H9 (cell line): ENCODE measurements around the gene ZNF80. TPM values are rescaled to one million over a fixed set of nuclear protein-coding genes. Genes with fewer than 3 reads are reported as not detected.
A peak's percentile ranks its signal among the peaks of the same experiment; 100 is the strongest.
"Not testable (repeated sequence)": the region's sequence is repeated elsewhere in the genome, so short reads cannot be mapped to it uniquely, and the experiment has no call there.

Experiments
- DNase-seq: peaks from one replicate; pipeline ENCODE4 v3.0.0-alpha.2; 2017
- H2AFZ ChIP-seq: one replicate; pipeline ENCODE4 v1.6.1; 2013; ENCODE audit warnings: mild to moderate bottlenecking, low read length, control low read depth, moderate library complexity
- H2AK5ac ChIP-seq: 2 replicates; pipeline ENCODE4 v1.6.1; 2013; ENCODE audit warnings: low read length, control low read depth, mixed read lengths; ENCODE audit not compliant: insufficient read length
- H2BK120ac ChIP-seq: one replicate; pipeline ENCODE4 v1.6.1; 2013; ENCODE audit warnings: low read depth, mild to moderate bottlenecking, low read length, control low read depth, inconsistent platforms; ENCODE audit not compliant: poor library complexity, severe bottlenecking
- H2BK12ac ChIP-seq: 2 replicates; pipeline ENCODE4 v1.6.1; 2013; ENCODE audit warnings: low read length, control low read depth, mixed read lengths, low read depth; ENCODE audit not compliant: insufficient read length
- H2BK15ac ChIP-seq: 2 replicates; pipeline ENCODE4 v1.6.1; 2013; ENCODE audit warnings: low read depth, low read length, control low read depth
- H2BK20ac ChIP-seq: one replicate; pipeline ENCODE4 v1.6.1; 2013; ENCODE audit warnings: low read depth, mild to moderate bottlenecking, low read length, control low read depth, inconsistent platforms; ENCODE audit not compliant: poor library complexity, severe bottlenecking
- H2BK5ac ChIP-seq: 2 replicates; pipeline ENCODE4 v1.6.1; 2013; ENCODE audit warnings: low read length, control low read depth, mixed read lengths; ENCODE audit not compliant: insufficient read length
- H3K14ac ChIP-seq: 2 replicates; pipeline ENCODE4 v1.6.1; 2013; ENCODE audit warnings: low read length, control low read depth; ENCODE audit not compliant: insufficient read depth
- H3K18ac ChIP-seq: 2 replicates; pipeline ENCODE4 v1.6.1; 2013; ENCODE audit warnings: low read depth, mild to moderate bottlenecking, mixed read lengths, low read length, control low read depth; ENCODE audit not compliant: insufficient read length
- H3K23ac ChIP-seq: 2 replicates; pipeline ENCODE4 v1.6.1; 2013; ENCODE audit warnings: low read length, control low read depth, mixed read lengths, low read depth; ENCODE audit not compliant: insufficient read length
- H3K23me2 ChIP-seq: 2 replicates; pipeline ENCODE4 v1.6.1; 2013; ENCODE audit warnings: low read depth, mild to moderate bottlenecking, mixed read lengths, low read length, control low read depth; ENCODE audit not compliant: insufficient read length, poor library complexity, severe bottlenecking
- H3K27ac ChIP-seq: 2 replicates; pipeline ENCODE4 v1.5.1; 2013; ENCODE audit warnings: low read length, control low read depth, mixed read lengths, low read depth; ENCODE audit not compliant: insufficient read length
- H3K27me3 ChIP-seq: 2 replicates; pipeline ENCODE4 v1.6.1; 2013; ENCODE audit warnings: low read length, control low read depth, inconsistent platforms; ENCODE audit not compliant: insufficient read depth
- H3K4ac ChIP-seq: 2 replicates; pipeline ENCODE4 v1.6.1; 2013; ENCODE audit warnings: low read depth, mild to moderate bottlenecking, control low read depth, inconsistent platforms, low read length, moderate library complexity
- H3K4me1 ChIP-seq: 2 replicates; pipeline ENCODE4 v1.6.1; 2013; ENCODE audit warnings: low read length, control low read depth, inconsistent platforms; ENCODE audit not compliant: insufficient read depth
- H3K4me2 ChIP-seq: 2 replicates; pipeline ENCODE4 v1.6.1; 2013; ENCODE audit warnings: low read length, control low read depth, mixed read lengths; ENCODE audit not compliant: insufficient read length, insufficient read depth
- H3K56ac ChIP-seq: 2 replicates; pipeline ENCODE4 v1.6.1; 2013; ENCODE audit warnings: low read depth, mild to moderate bottlenecking, mixed read lengths, low read length, control low read depth; ENCODE audit not compliant: insufficient read length
- H3K79me1 ChIP-seq: 2 replicates; pipeline ENCODE4 v1.6.1; 2013; ENCODE audit warnings: low read depth, mild to moderate bottlenecking, moderate library complexity, low read length, control low read depth, inconsistent platforms; ENCODE audit not compliant: insufficient read depth, poor library complexity, severe bottlenecking
- H3K79me2 ChIP-seq: 2 replicates; pipeline ENCODE4 v1.6.1; 2013; ENCODE audit warnings: low read length, control low read depth, inconsistent platforms; ENCODE audit not compliant: insufficient read depth
- H3K9ac ChIP-seq: 2 replicates; pipeline ENCODE4 v1.6.1; 2013; ENCODE audit warnings: low read length, control low read depth, mixed read lengths; ENCODE audit not compliant: insufficient read length; ENCODE audit errors: extremely low read depth
- H3K9me3 ChIP-seq: one replicate; pipeline ENCODE4 v1.6.1; 2013; ENCODE audit warnings: low read depth, low read length, inconsistent platforms; ENCODE audit not compliant: control insufficient read depth
- H3T11ph ChIP-seq: one replicate; pipeline ENCODE4 v1.6.1; 2013; ENCODE audit warnings: mild to moderate bottlenecking, low read length, control low read depth, inconsistent platforms
- H4K20me1 ChIP-seq: one replicate; pipeline ENCODE4 v1.6.1; 2013; ENCODE audit not compliant: control insufficient read depth, insufficient read length, insufficient read depth
- H4K5ac ChIP-seq: 2 replicates; pipeline ENCODE4 v1.6.1; 2013; ENCODE audit warnings: low read depth, mild to moderate bottlenecking, mixed read lengths, low read length, control low read depth; ENCODE audit not compliant: insufficient read length
- H4K8ac ChIP-seq: replicated peaks from 2 replicates; pipeline ENCODE4 v1.6.1; 2013; ENCODE audit warnings: low read length, control low read depth, mixed read lengths, low read depth; ENCODE audit not compliant: insufficient read length
- H4K91ac ChIP-seq: 2 replicates; pipeline ENCODE4 v1.6.1; 2013; ENCODE audit warnings: low read depth, mild to moderate bottlenecking, moderate library complexity, mixed read lengths, low read length, control low read depth; ENCODE audit not compliant: insufficient read length
- H3K27ac Mint-ChIP-seq, 3 experiments: 2 replicates in 2 of 3; 3 replicates in 1 of 3; pipeline ENCODE4 v1.8.0; 2020 to 2021; ENCODE audit warnings: mixed read lengths in 3 of 3, mild to moderate bottlenecking in 1 of 3, moderate library complexity in 1 of 3
- H3K27me3 Mint-ChIP-seq: 2 replicates; pipeline ENCODE4 v1.8.0; 2021; ENCODE audit warnings: low read depth, mild to moderate bottlenecking, moderate library complexity, mixed read lengths
- H3K36me3 Mint-ChIP-seq, 3 experiments: 2 replicates in 2 of 3; 3 replicates in 1 of 3; pipeline ENCODE4 v1.8.0; 2020 to 2021; ENCODE audit warnings: low read depth in 3 of 3, mixed read lengths in 3 of 3; ENCODE audit not compliant: insufficient read depth in 1 of 3
- H3K4me1 Mint-ChIP-seq, 2 experiments: 2 replicates each; pipeline ENCODE4 v1.8.0; 2020; ENCODE audit warnings: mixed read lengths in 2 of 2
- H3K4me3 Mint-ChIP-seq, 2 experiments: 2 replicates in 1 of 2; 3 replicates in 1 of 2; pipeline ENCODE4 v1.8.0; 2020 to 2021; ENCODE audit warnings: mild to moderate bottlenecking in 2 of 2, mixed read lengths in 2 of 2, moderate library complexity in 1 of 2
- H3K9me3 Mint-ChIP-seq, 2 experiments: 2 replicates in 1 of 2; 3 replicates in 1 of 2; pipeline ENCODE4 v1.8.0; 2020; ENCODE audit warnings: mild to moderate bottlenecking in 2 of 2, mixed read lengths in 2 of 2, moderate library complexity in 1 of 2
- WGBS: extraction: QIAGEN DNeasy Blood & Tissue Kit; methylation state at CpG from one replicate; pipeline ENCODE4 v1.1.7; 2013; ENCODE audit warnings: missing lambda C conversion rate, low lambda C conversion rate, mixed read lengths; ENCODE audit not compliant: insufficient read length; ENCODE audit errors: extremely low coverage; 5-methylcytosine and 5-hydroxymethylcytosine counted together
- long read RNA-seq: library from polyadenylated mRNA; unstranded; transcript quantifications from one replicate; pipeline ENCODE4 v2.0.0, GENCODE V29; 2020
- total RNA-seq: library from RNA; stranded (reverse); gene quantifications from 2 replicates; pipeline ENCODE4 v1.2.1, GENCODE V29; 2021

The ZNF80 gene
- not detected in 2 replicates for total RNA-seq
- long read RNA-seq: 0 reads

DNA sequence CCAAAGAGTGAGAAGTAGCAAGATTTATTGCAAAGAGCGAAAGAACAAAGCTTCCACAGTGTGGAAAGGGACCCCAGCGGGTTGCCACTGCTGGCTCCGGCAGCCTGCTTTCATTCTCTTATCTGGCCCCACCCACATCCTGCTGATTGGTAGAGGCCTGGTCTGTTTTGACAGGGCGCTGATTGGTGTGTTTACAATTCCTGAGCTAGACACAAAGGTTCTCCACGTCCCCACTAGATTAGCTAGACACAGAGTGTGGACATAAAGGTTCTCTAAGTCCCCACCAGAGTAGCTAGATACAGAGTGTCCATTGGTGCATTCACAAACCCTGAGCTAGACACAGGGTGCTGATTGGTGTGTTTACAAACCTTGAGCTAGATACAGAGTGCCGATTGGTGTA lies at the start of gene ZNF80:
Gene ZNF80 (minus strand): TSS at position 101 of the 400 bp plus-strand sequence. CDS start 504 bp downstream, outside the sequence.
- H3K23ac ChIP-seq, H3K79me1 ChIP-seq, H2BK20ac ChIP-seq, H3K79me2 ChIP-seq, H3K36me3 Mint-ChIP-seq, H2AFZ ChIP-seq, H3K56ac ChIP-seq, H3K14ac ChIP-seq, H3K23me2 ChIP-seq, H3K27me3 Mint-ChIP-seq, H4K8ac ChIP-seq, H2BK15ac ChIP-seq, H3K9ac ChIP-seq, H4K5ac ChIP-seq, H4K91ac ChIP-seq, H4K20me1 ChIP-seq, H2BK5ac ChIP-seq, H3K4me2 ChIP-seq, H3K4me3 Mint-ChIP-seq, H3K4me1 Mint-ChIP-seq, H3K27me3 ChIP-seq, H3K18ac ChIP-seq, H3K9me3 ChIP-seq, H3K27ac ChIP-seq, H2BK120ac ChIP-seq, H2BK12ac ChIP-seq, DNase-seq, H2AK5ac ChIP-seq, H3K4me1 ChIP-seq, H3T11ph ChIP-seq, H3K4ac ChIP-seq: not testable (repeated sequence)
- Mint-ChIP-seq H3K27ac (peak within 1 kb of the TSS in 1 of 3 experiments; percentile 30; a peak in 1 of 7 replicates), H3K9me3 (peaks cover 7 to 12% of the 10 kb centered on the region in 2 experiments; a peak in 4 of 5 replicates)
- WGBS: no CpG with 5 or more reads among the region's 6 CpGs
